Activated CD4-positive, alpha-beta T cell treated with anti-CD3 and anti-CD28 coated beads for 4 hours (primary cell): ENCODE results near the gene SUSD6.
"Not testable (repeated sequence)": the region's sequence is repeated elsewhere in the genome, so short reads cannot be mapped to it uniquely, and the experiment has no call there.

Experiments used
- DNase-seq, 2 donors: peaks; one replicate each; pipeline ENCODE4 v3.0.0-alpha.2; 2020

The SUSD6 gene

DNA sequence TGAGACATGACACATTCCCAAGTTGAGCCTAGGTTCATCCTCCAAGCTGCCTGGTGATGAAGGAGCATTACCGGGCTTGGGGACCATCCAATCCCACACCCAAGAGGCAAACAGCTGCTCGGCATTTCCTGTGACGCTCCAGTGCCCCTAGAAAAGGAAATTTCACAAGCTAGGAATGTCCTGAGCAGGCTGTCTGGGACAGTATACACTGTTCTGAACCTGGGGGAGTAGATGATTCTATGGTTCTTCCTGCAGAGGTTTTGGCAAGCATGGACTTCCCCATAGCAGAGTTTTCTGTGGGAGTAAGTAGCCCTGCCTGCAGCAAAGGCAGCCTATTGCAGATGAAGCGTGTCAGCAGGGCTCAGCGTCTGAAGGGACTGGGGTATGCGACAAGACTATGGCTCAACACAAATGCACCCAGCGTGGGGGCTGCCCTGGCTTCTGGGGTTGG is 108.1 kb downstream of the SUSD6 start:
- no peak for DNase-seq

DNA sequence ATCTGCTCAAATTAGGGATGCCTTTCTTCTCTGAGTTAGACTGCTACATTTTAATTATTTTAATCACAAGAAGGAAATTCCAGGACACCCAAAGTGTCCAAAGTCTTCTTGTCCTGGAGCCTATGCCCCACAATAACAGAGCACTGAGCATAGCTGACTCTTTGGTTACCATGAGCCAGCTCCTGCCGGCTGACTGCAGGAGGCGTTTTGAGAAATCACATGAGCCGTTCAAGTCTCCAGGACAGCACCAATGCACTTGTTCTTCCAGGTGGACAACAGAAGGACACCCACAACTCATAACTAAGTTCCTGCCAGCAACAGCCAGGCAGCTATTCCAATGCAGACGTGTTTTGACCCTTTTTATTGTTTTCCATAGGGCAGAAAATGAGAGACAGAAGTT is 109.5 kb downstream of the SUSD6 start:
- DNase-seq: no peak

DNA sequence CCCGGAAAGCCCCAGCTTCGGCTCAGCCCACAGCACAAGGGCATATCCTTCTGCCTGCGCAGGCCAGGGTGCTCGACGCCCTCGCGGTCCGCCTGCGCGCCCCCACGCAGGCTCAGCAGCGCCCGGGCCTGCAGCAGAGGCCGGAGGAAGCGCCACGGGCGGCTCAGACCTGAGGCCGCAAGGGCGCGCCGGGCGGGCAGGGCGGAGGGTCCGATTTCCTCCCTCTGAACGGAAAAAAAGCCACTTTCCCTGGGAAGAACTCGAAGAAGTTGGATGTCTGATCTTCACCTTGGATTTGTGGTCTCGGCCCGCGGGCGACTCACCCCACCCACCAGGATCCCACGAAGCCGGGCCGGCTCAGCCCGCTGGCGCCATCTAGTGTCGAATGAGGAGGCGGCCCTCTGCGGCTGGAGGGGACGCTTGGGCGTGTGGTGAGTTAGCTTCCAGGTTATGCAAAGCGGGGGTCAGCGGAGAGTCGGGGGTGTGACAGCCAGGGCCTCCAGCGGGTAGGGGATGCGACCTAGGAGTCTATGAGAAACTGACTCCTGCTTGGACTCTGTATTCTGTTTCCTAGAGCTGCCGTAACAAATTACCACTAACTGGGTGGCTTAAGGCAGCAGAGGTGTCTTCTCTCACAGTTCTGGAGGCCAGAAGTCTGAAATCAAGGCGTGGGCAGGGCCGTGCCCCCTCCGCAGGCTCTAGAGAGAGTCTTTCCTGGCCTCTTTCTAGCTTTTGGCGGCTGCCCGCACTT is 115.5 kb downstream of the SUSD6 start:
- DNase-seq: peak; percentile 84 to 86

DNA sequence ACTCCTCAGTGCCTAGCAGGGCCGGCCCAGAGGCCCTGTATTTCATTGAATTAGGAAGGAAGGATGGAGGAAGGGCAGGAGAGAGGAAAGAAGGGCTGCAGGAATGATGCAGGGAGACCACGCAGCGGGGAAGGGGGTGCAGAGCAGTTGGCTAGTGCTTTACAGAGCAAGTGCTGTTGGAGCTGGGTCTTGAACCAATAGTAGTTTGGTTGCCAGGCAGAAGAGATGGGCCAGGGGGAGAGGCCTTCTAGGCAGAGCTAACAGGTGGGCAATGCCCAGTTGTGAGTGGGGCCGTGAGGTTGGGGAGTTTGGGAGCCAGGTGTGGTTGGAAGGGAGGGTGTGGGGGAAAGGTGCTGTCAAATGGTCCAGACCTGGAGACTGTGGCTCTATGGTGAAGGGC is 116.5 kb downstream of the SUSD6 start:
- no peak for DNase-seq

DNA sequence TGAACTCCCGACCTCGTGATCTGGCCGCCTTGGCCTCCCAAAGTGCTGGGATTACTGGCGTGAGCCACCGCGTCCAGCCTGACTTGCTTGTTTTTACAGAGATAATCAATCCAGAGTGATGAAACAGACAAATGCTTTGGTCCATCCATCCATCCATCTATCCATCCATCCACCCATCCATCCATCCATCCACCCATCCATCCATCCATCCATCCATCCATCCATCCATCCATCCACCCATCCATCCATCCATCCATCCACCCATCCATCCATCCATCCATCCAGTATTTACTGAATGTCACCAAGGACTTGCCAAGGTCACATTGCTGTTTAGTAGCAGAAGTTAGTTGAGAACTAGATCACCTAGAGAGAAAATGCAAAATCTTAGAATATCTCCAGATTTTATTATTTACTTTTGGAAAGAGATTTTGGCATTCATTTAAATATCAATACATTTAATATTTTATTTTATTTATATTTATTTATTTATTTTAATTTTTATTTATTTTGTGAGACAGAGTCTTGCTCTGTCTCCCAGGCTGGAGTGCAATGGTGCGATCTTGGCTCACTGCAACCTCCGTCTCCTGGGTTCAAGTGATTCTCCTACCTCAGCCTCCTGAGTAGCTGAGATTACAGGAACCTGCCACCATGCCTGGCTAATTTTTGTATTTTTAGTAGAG is 120.7 kb downstream of the SUSD6 start:
- not testable (repeated sequence) for DNase-seq

DNA sequence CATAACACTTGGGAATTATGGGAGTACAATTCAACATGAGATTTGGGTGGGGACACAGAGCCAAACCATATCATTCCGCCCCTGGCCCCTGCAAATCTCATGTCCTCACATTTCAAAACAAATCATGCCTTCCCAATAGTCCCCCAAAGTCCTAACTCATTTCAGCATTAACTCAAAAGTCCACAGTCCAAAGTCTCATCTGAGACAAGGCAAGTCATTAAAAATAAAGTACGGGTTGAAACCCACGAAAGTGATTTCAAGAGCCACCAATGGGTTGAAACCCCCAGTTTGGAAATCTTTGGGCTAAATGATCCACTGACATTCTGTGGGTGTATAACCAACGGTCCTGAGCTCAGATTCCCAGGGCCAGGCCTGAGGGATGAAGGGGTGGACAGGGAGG is 125.0 kb downstream of the SUSD6 start:
- not testable (repeated sequence) for DNase-seq

DNA sequence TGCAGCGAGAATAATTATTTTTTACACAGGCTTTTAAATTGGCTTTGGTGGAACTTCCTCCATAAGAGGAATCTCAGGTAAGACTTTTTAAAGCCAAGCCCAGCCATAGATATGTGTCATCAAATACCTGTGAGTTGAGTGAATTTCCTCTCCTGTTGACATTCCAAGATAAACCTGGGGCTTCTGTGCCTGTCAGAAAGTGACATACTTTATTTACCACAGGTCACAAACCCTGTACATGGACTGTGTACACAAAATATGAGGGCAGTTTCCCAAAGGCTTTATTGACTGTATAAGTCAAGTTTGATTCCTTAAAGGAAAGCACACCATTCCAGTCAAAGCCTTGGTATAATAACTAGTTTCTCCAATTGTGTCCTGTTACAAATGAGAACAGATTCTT is 129.7 kb downstream of the SUSD6 start:
- no peak for DNase-seq

DNA sequence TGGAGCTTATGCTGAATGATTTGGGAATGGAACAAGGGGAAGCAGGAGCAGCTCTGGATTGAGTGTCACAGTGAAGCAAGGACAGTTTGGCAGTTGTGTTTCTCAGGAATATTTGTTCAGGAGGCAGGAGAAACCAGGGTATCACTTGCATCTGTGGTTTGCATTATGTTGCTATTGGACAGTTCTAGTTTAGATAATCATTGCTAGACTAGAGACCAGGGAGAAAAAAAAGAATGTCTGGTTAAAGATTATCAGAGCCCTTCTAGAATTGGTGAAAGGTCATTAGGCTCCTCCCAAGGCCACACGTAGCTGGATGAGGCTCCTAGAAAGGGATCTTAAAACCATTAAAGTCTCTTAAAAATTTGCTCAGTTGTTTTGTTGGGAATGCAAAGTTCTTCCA is 138.6 kb downstream of the SUSD6 start:
- DNase-seq: no peak

DNA sequence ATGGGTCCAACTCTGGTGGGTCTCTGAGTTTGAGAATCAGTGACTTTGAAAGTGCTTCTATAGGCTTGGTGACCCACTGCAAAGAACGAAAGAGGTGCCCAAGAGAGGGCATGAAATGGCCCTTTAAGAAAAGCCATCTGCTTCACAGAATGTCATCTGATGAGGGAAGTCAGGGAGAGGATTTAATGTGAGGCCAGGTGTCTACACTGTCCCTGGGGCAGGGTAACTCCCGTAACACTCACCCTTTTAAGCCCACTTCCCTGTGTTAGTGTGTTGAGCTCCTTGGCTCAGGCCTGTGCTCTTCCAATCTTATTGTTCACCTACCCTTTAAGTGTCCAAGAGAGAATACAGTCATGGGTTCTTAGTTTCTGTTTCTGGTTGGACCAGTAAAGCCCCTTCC is 139.1 kb downstream of the SUSD6 start:
- DNase-seq: no peak

DNA sequence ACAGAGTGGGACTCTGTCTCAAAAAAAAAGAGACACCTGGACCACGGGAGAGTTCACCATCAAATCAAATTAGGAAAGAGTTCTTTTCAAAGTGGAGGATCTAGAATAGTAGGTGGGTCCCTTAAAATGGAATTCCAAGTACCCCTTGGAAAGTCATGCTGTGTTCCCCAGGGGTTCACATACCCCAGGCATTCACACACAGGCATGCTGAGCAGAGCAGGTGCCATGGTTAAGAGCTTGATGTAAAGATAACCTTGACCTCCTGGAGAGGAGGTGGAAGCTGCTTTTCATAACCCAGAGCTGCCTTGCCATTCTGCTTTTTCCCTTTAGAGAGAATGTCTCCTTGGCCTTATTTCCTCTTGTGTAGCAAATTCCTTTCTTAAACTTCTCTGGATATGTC is 141.4 kb downstream of the SUSD6 start:
- DNase-seq: no peak

DNA sequence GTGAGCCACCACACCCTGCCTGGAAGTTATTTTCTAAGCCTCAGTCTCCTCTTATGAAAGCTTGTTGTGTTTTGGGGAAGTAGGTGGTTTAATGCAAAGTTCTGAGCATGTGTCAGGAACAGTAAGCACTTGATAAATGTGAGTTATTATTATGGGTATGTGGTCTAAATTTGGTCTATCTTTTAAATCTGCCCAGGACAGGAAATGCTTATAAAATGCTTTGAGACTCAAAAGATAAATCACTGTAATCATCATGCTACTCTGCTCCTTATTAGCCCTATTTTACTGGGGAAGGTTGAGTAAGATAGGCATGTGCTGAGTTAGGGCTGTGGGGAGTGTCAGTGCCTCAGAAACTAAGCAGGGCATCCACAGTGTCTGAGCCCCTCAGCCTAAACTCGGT is 142.5 kb downstream of the SUSD6 start:
- no peak for DNase-seq

DNA sequence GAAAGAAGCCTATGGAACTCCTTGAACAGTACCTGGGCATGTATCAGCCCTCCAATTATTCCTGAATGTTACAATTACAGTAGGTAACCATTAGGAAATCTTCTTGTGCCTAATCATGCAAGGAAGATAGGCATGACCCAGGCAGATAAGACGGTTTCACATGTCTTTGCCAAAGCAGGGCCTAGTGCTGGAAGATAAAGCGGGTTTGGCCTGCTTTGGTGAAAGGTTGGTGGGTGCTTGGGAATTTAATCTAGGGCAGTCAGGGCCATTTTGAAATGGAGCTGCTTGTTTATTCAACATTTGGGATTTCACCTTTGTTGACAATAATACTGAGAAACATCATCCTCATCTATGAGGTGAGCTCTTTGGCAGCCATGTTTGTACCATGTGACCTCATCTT is 143.1 kb downstream of the SUSD6 start:
- DNase-seq: no peak

DNA sequence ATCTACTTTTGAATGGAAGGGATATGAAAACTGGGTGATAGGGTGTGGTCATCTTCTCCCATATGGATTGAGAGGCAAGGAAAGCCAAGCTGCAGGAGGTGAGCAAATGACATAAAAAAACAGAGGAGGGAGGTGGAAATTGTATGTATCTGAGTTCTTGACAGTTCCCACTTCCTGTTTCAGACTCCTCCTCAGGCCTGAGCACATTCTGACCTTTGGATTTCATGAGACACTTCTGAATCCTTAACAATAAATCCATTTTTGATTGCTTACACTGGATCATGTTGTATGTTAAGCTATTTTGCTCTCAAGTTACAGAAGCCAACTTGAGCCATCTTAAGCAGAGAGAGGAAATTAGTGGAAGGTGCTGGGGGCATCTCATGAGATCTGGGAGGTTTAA is 143.9 kb downstream of the SUSD6 start:
- DNase-seq: no peak

DNA sequence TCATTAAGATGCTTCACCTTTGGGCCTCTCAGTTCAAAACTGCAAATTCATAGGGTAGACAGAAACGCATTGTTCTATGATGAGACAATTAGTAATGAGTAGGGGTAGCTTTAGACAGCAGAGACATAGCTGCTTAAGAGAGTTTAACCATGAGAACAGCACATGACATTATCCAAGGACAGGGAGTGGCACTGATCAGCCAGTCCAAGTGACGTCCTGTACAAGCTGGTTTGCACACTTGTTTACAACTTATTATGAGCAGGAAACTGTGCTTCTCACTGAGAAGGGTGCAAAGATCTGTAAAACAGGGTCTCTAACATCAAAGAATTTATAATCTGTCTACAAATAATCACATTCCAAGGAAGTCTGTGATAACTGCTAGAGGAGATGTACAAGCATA is 144.4 kb downstream of the SUSD6 start:
- DNase-seq: no peak

DNA sequence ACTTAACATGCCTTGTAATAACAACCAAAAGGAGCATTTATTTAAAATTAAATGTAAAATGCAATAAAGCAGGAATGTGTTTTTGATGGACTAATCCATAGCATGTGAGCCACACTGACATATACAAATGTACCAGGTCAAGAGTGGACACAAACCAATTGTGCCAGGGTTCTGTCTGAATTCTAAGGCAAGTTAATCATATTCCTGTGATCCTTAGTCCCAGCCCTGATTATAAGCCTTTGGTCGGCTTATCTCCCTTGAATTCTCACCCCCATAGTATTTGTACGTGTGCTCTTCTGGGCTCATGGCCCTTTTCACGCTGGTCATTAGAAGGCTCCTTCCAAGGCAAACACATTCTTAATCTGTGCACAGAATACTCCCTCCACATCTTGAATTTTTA is 144.9 kb downstream of the SUSD6 start:
- no peak for DNase-seq

DNA sequence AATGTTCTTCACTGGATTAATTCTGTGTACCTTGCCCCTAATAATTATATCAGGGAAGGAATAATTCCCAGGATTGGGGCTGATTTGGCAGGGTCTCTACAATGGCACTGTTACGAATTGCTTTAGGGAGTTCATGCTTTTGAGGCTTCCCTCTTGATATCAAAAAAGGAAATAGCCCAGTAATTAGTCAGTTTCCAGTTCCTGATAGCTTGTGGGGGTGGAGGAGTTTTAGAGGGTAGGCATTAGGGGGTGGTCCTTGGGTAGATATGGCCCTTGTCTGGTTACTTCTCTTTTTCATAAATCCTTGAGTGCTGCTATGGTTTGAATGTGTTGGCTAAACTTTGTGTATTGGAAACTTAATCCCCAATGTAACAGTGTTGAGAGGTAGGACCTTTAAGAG is 149.4 kb downstream of the SUSD6 start:
- no peak for DNase-seq

DNA sequence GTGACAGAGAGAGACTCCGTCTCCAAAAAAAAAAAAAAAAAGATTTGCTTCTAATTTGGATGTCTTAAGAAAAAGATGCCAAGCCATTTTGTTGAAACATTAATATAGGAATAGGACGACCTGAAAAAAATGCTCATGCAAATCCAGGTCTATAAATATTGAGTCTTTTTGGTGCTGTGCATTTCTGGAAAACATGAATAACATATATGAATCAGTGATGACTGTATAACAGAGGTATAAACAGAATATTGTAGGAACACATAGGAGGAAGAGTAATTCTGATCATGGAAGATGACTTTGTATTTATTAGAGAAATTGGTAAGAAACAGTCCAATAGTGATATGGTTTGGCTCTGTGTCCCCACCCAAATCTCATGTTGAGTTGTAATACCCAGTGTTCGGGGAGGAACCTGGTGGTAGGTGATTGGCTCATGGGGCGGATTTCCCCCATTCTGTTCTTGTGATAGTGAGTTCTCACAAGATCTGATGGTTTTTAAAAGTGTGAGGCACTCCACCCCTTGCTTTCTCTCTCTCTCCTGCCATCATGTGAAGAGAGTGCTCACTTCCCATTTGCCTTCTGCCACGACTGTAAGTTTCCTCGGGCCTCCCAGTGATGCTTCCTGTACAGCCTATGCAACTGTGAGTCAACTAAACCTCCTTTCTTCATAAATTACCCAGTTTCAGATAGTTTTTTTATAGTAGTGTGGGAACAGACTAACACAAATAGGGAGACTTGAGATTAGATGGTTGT is 152.5 kb downstream of the SUSD6 start:
- DNase-seq: no peak
